OCI-LY7 (cell line): ENCODE results near the gene RRBP1.

Experiments used
- CTCF ChIP-seq: fragments of 200-600 bp; sonication (generic); conservative IDR thresholded peaks from 2 replicates; pipeline ENCODE4 v1.5.1; 2014; ENCODE audit warnings: mild to moderate bottlenecking, antibody characterized with exemption, low read length, moderate library complexity, mixed read lengths
- EZH2phosphoT487 ChIP-seq: fragments of 200-600 bp; sonication (generic); IDR thresholded peaks from 2 replicates; pipeline ENCODE4 v1.6.1; 2018; ENCODE audit warnings: low read depth, borderline replicate concordance, mild to moderate bottlenecking, mixed run types, antibody characterized with exemption, low read length, moderate library complexity, mixed read lengths

- TF ChIP-seq CTCF (no peak), EZH2phosphoT487 (no peak)
Measured at GRCh38 chr20:17678295-17678694, 3.7 kb downstream of the RRBP1 start.
